ENCODE measurements around the gene LLGL2. TPM values are rescaled to one million over a fixed set of nuclear protein-coding genes. Genes with fewer than 3 reads are reported as not detected.

The LLGL2 gene
- total RNA-seq, 5 donors from 2014 or later (not counting 1 experiment from before 2014, with no cell fraction given) = 31.2 to 75.7 (median 53.4) TPM

DNA sequence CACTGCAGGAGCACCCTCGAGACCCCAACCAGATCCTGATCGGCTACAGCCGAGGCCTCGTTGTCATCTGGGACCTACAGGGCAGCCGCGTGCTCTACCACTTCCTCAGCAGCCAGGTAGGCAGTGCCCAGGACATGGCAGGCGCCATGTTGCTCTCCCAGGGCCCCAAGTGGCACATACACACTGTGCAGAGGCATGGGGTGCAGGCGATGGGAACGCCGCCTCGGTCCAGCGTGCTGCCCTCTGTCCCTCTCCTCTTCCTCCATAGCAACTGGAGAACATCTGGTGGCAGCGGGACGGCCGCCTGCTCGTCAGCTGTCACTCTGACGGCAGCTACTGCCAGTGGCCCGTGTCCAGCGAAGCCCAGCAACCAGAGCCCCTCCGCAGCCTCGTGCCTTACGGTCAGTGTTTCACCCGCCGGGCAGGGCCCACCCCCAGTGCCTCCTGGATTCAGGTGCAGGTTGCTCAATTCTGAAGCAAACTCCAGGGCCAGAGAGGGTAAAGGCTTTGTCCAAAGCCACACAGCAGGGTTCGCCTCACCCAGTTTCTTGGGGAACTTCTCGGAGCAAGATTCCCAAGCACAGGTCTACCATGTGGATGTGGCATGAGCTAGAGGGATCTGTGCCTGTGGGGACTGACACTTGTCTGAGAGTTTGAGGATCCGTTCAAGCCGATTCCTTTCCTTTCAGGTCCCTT lies 37.7 kb downstream of the LLGL2 start:
- Mint-ChIP-seq H3K27ac (no peak overlapping the region), H3K4me1 (peaks cover 0 to 4% (median 0%) of the 10 kb centered on the region in 3 donors), H3K27me3 (no peaks in the 10 kb centered on the region), H3K9me3 (no peaks in the 10 kb centered on the region), H3K36me3 (peaks cover 32% of the 10 kb centered on the region), H3K4me3 (no peak overlapping the region)
- WGBS (ENCODE audit: insufficient coverage) = 96% methylated on average over 25 of the region's 28 CpGs
- H3K4me1 ChIP-seq (ENCODE audit: control insufficient read depth in 1 of 2, extremely low read depth in 1 of 2, insufficient read depth in 2 of 2, low read length in 2 of 2) = no peaks in the 10 kb centered on the region
- no peaks in the 10 kb centered on the region for H3K9me3 ChIP-seq
- H3K4me3 ChIP-seq (ENCODE audit: control insufficient read depth in 1 of 2, extremely low read depth in 1 of 2, low read length in 1 of 2) = no peak overlapping the region
- no peak overlapping the region for H3K27ac ChIP-seq (ENCODE audit: low read length)
- POLR2A ChIA-PET = no interaction called here
- peaks cover 12 to 60% of the 10 kb centered on the region in 2 donors for H3K36me3 ChIP-seq (ENCODE audit: control insufficient read depth in 2 of 2, extremely low read depth in 1 of 2, insufficient read depth in 1 of 2, low read length in 1 of 2)
- no peak for ATAC-seq (replicated peaks in 1 of 4)
- no peaks in the 10 kb centered on the region for H3K27me3 ChIP-seq (replicated peaks in 1 of 2; ENCODE audit: control insufficient read depth in 2 of 2, extremely low read depth in 1 of 2, insufficient read depth in 2 of 2, low read length in 1 of 2)
- CTCF ChIA-PET = no interaction called here
- no peak for DNase-seq

DNA sequence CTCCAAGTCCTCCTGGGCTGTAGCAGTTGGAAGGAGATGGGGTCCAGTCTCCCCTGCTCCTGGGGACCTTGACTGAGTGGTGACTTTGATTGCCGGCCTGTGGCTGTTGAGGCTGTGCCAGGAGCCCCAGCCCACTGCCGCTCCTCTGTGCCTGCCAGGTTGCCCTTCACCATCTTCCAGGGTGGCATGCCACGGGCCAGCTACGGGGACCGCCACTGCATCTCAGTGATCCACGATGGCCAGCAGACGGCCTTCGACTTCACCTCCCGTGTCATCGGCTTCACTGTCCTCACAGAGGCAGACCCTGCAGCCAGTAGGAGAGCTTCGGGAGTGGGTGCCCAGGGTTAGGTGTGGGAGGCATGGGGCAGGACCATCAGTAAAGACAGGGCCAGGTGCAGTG lies 38.7 kb downstream of the LLGL2 start:
- Histone ChIP-seq H3K4me1 (ENCODE audit: control insufficient read depth in 1 of 2, extremely low read depth in 1 of 2, insufficient read depth in 2 of 2, low read length in 2 of 2) (no peaks in the 10 kb centered on the region), H3K4me3 (ENCODE audit: control insufficient read depth in 1 of 2, extremely low read depth in 1 of 2, low read length in 1 of 2) (no peak overlapping the region), H3K36me3 (ENCODE audit: control insufficient read depth in 2 of 2, extremely low read depth in 1 of 2, insufficient read depth in 1 of 2, low read length in 1 of 2) (peaks cover 14 to 60% of the 10 kb centered on the region in 2 donors), H3K27me3 (replicated peaks in 1 of 2; ENCODE audit: control insufficient read depth in 2 of 2, extremely low read depth in 1 of 2, insufficient read depth in 2 of 2, low read length in 1 of 2) (no peaks in the 10 kb centered on the region), H3K9me3 (no peaks in the 10 kb centered on the region), H3K27ac (ENCODE audit: low read length) (no peak overlapping the region)
- Mint-ChIP-seq H3K27ac (no peak overlapping the region), H3K36me3 (peaks cover 28% of the 10 kb centered on the region), H3K4me3 (no peak overlapping the region), H3K27me3 (no peaks in the 10 kb centered on the region), H3K9me3 (no peaks in the 10 kb centered on the region), H3K4me1 (peaks cover 0 to under 1% (median 0%) of the 10 kb centered on the region in 3 donors)
- ChIA-PET POLR2A (interaction anchor here in 1 of 2 donors (0.6 kb wide), 1 partner anchor 43 kb away, joined by 3 read pairs; no protein-coding TSS in a partner anchor), CTCF (interaction anchor here in 1 of 2 donors (0.7 kb wide), 1 partner anchor 1726 kb away, joined by 3 read pairs; no protein-coding TSS in a partner anchor)
- 94% methylated on average over 11 of the region's 11 CpGs for WGBS (ENCODE audit: insufficient coverage)
- no peak for ATAC-seq (replicated peaks in 1 of 4)
- no peak for DNase-seq

DNA sequence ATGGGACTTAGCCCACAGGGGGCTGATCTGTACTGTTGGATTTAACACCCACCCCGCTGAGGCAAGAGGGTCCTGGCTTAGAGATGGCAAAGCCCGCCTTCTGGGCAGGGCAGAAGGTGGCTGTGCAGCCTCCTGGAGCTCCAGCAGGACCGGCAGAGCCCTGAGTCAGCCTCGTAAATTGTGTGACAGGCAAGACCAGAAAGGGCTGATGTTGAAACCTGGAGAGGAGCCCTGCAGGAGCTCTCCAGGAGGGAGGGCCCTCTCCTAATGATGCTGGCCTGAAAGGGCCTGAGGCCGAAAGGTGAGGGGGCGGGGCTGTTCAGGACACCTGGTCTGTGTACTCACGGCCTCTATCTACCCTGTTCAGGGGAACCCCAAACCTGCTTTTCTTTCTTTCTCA lies 39.6 kb downstream of the LLGL2 start:
- ChIA-PET POLR2A (no interaction called here), CTCF (no interaction called here)
- Mint-ChIP-seq H3K27ac (no peak overlapping the region), H3K36me3 (peaks cover 23% of the 10 kb centered on the region), H3K27me3 (no peaks in the 10 kb centered on the region), H3K9me3 (no peaks in the 10 kb centered on the region), H3K4me3 (no peak overlapping the region), H3K4me1 (no peaks in the 10 kb centered on the region)
- H3K4me1 ChIP-seq (ENCODE audit: control insufficient read depth in 1 of 2, extremely low read depth in 1 of 2, insufficient read depth in 2 of 2, low read length in 2 of 2) = no peaks in the 10 kb centered on the region
- H3K36me3 ChIP-seq (ENCODE audit: control insufficient read depth in 2 of 2, extremely low read depth in 1 of 2, insufficient read depth in 1 of 2, low read length in 1 of 2) = peaks cover 14 to 53% of the 10 kb centered on the region in 2 donors
- H3K9me3 ChIP-seq = no peaks in the 10 kb centered on the region
- no peaks in the 10 kb centered on the region for H3K27me3 ChIP-seq (replicated peaks in 1 of 2; ENCODE audit: control insufficient read depth in 2 of 2, extremely low read depth in 1 of 2, insufficient read depth in 2 of 2, low read length in 1 of 2)
- no peak overlapping the region for H3K27ac ChIP-seq (ENCODE audit: low read length)
- DNase-seq (no peak), ATAC-seq (replicated peaks in 1 of 4) (no peak)
- 90% methylated on average over 4 of the region's 7 CpGs for WGBS (ENCODE audit: insufficient coverage)
- no peak overlapping the region for H3K4me3 ChIP-seq (ENCODE audit: control insufficient read depth in 1 of 2, extremely low read depth in 1 of 2, low read length in 1 of 2)

DNA sequence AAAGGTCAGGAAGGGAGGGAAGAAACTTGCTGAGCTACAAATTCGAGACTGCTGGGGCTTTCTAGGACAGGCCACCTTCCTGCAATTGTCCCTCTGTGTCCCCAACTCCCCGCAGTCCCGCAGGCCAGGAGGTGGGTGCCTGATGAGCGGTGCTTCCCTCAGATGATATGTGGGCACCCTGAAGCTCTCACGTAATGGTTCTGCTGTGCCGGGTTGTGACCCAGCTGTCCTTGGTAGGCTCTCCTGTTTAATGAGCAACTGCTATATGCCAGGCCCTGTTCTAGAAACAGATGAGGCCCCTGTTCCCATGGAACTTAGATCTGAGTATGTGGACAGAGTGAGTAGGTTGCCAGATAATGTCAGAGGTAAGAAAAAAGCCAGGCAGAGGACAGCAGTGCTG lies 40.1 kb downstream of the LLGL2 start:
- Mint-ChIP-seq H3K27me3 (no peaks in the 10 kb centered on the region), H3K4me1 (no peaks in the 10 kb centered on the region), H3K36me3 (peaks cover 23% of the 10 kb centered on the region), H3K9me3 (no peaks in the 10 kb centered on the region), H3K27ac (no peak overlapping the region), H3K4me3 (no peak overlapping the region)
- Histone ChIP-seq H3K27me3 (replicated peaks in 1 of 2; ENCODE audit: control insufficient read depth in 2 of 2, extremely low read depth in 1 of 2, insufficient read depth in 2 of 2, low read length in 1 of 2) (no peaks in the 10 kb centered on the region), H3K9me3 (no peaks in the 10 kb centered on the region), H3K36me3 (ENCODE audit: control insufficient read depth in 2 of 2, extremely low read depth in 1 of 2, insufficient read depth in 1 of 2, low read length in 1 of 2) (peaks cover 14 to 58% of the 10 kb centered on the region in 2 donors), H3K4me1 (ENCODE audit: control insufficient read depth in 1 of 2, extremely low read depth in 1 of 2, insufficient read depth in 2 of 2, low read length in 2 of 2) (no peaks in the 10 kb centered on the region), H3K27ac (ENCODE audit: low read length) (no peak overlapping the region), H3K4me3 (ENCODE audit: control insufficient read depth in 1 of 2, extremely low read depth in 1 of 2, low read length in 1 of 2) (no peak overlapping the region)
- ATAC-seq (replicated peaks in 1 of 4) (no peak), DNase-seq (no peak)
- WGBS (ENCODE audit: insufficient coverage) = 87% methylated on average over 6 of the region's 6 CpGs
- POLR2A ChIA-PET = no interaction called here
- CTCF ChIA-PET = interaction anchor here in 1 of 2 donors (0.5 kb wide), 1 partner anchor 15 kb away, joined by 4 read pairs; no protein-coding TSS in a partner anchor

DNA sequence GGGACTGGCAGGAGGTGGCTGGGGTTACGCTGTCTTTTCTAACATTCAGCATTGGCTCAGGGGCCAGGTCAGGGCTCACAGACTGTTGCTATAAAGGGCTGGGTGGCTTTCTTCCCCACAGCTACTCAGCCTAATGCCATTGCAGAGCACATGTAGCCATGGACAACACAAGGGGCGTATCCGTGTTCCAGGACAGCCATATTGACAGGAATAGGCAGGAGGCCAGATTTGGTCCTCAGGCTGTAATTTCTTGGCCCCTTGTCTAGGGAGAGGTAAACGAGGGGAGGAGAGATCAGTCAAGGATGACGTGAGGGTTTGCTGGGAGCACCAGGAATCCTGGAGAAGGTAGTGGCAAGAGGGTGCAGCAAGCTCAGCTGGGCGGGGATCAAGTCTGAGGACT lies 40.9 kb downstream of the LLGL2 start:
- Histone ChIP-seq H3K4me1 (ENCODE audit: control insufficient read depth in 1 of 2, extremely low read depth in 1 of 2, insufficient read depth in 2 of 2, low read length in 2 of 2) (no peaks in the 10 kb centered on the region), H3K9me3 (no peaks in the 10 kb centered on the region), H3K36me3 (ENCODE audit: control insufficient read depth in 2 of 2, extremely low read depth in 1 of 2, insufficient read depth in 1 of 2, low read length in 1 of 2) (peaks cover 14 to 64% of the 10 kb centered on the region in 2 donors), H3K27me3 (replicated peaks in 1 of 2; ENCODE audit: control insufficient read depth in 2 of 2, extremely low read depth in 1 of 2, insufficient read depth in 2 of 2, low read length in 1 of 2) (no peaks in the 10 kb centered on the region), H3K4me3 (ENCODE audit: control insufficient read depth in 1 of 2, extremely low read depth in 1 of 2, low read length in 1 of 2) (no peak overlapping the region), H3K27ac (ENCODE audit: low read length) (no peak overlapping the region)
- Mint-ChIP-seq H3K9me3 (no peaks in the 10 kb centered on the region), H3K27ac (no peak overlapping the region), H3K36me3 (peaks cover 21% of the 10 kb centered on the region), H3K4me1 (no peaks in the 10 kb centered on the region), H3K27me3 (no peaks in the 10 kb centered on the region), H3K4me3 (no peak overlapping the region)
- POLR2A ChIA-PET = no interaction called here
- ATAC-seq (replicated peaks in 1 of 4) = no peak
- DNase-seq = no peak
- CTCF ChIA-PET = no interaction called here
- 93% methylated on average over 4 of the region's 6 CpGs for WGBS (ENCODE audit: insufficient coverage)

DNA sequence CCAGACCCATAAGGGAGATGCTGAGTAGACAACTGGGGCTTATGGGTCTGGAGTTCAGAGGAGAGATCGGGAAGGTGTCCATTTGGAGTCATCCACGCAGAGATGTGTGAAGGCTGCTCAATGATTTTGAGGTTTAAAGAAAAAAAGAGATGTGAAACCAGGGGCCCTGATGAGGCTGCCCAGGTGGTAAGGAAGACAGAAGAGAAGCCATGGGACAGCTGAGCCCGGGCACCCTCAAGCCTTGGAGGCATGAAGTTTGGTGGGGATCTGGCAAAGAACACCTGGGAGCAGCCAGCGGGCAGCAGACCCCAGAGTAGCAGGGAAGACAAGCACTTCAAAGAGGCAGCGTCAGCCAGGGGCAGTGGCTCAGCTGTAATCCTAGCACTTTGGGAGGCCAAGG lies 41.3 kb downstream of the LLGL2 start:
- DNase-seq (no peak), ATAC-seq (replicated peaks in 1 of 4) (no peak)
- POLR2A ChIA-PET = no interaction called here
- Mint-ChIP-seq H3K36me3 (peaks cover 21% of the 10 kb centered on the region), H3K9me3 (no peaks in the 10 kb centered on the region), H3K4me3 (no peak overlapping the region), H3K4me1 (no peaks in the 10 kb centered on the region), H3K27ac (no peak overlapping the region), H3K27me3 (no peaks in the 10 kb centered on the region)
- CTCF ChIA-PET = no interaction called here
- Histone ChIP-seq H3K4me3 (ENCODE audit: control insufficient read depth in 1 of 2, extremely low read depth in 1 of 2, low read length in 1 of 2) (no peak overlapping the region), H3K27me3 (replicated peaks in 1 of 2; ENCODE audit: control insufficient read depth in 2 of 2, extremely low read depth in 1 of 2, insufficient read depth in 2 of 2, low read length in 1 of 2) (no peaks in the 10 kb centered on the region), H3K4me1 (ENCODE audit: control insufficient read depth in 1 of 2, extremely low read depth in 1 of 2, insufficient read depth in 2 of 2, low read length in 2 of 2) (no peaks in the 10 kb centered on the region), H3K27ac (ENCODE audit: low read length) (no peak overlapping the region), H3K36me3 (ENCODE audit: control insufficient read depth in 2 of 2, extremely low read depth in 1 of 2, insufficient read depth in 1 of 2, low read length in 1 of 2) (peaks cover 14 to 65% of the 10 kb centered on the region in 2 donors), H3K9me3 (no peaks in the 10 kb centered on the region)
- WGBS (ENCODE audit: insufficient coverage) = 78% methylated on average over 4 of the region's 5 CpGs

Data from T-cell (primary cell).